GM12878 (cell line): ENCODE measurements around the gene RBX1. TPM values are rescaled to one million over a fixed set of nuclear protein-coding genes. Genes with fewer than 3 reads are reported as not detected.

Experiments used
- ATAC-seq: fragments of 200-7000 bp; cut with Tn5 transposase; 3 replicates; pipeline ENCODE4 v1.9.1; 2020; ENCODE audit warnings: mild to moderate bottlenecking, moderate library complexity
- BruUV-seq: library from RNA; stranded (reverse); fragments of 400-500 nt; replicated peaks from 2 replicates; lab custom pipeline; 2021; lab: Mats Ljungman, UMichigan
- CTCF ChIA-PET: fragments of 300-600 bp; sonication (Branson Sonifier 250); formaldehyde crosslinking; extraction: SDS; loops from one replicate; lab custom pipeline; 2021; ENCODE audit warnings: inconsistent platforms; lab: Yijun Ruan, JAX
- POLR2A ChIA-PET: fragments of 350-600 bp; formaldehyde crosslinking; extraction: SDS; loops from one replicate; lab custom pipeline; 2021; ENCODE audit warnings: inconsistent platforms; lab: Charles Lee
- RAD21 ChIA-PET: fragments of 300-600 bp; sonication (Branson Sonifier 250); formaldehyde crosslinking; loops from one replicate; lab custom pipeline; 2023; ENCODE audit warnings: antibody characterized with exemption; ENCODE audit not compliant: unreplicated experiment; lab: Charles Lee
- SMC1A ChIA-PET: fragments of 300-600 bp; sonication (Branson Sonifier 250); formaldehyde crosslinking; loops from one replicate; lab custom pipeline; 2023; ENCODE audit not compliant: unreplicated experiment, uncharacterized antibody; lab: Charles Lee
- DNase-seq: peaks from one replicate; pipeline ENCODE4 v3.0.0-alpha.2; 2011; ENCODE audit warnings: low read depth, low spot score
- FAIRE-seq: peaks from 3 replicates; lab custom pipeline; 2011; peaks lifted over from hg19 to GRCh38; lab: Jason Lieb, UNC
- H2AFZ ChIP-seq: 2 replicates; pipeline ENCODE4 v1.6.0; 2011; ENCODE audit warnings: low read depth, low read length, control low read depth; ENCODE audit not compliant: control insufficient read depth
- H3K27ac ChIP-seq: 2 replicates; pipeline ENCODE4 v1.5.1; 2011; ENCODE audit warnings: control low read depth; ENCODE audit not compliant: control insufficient read depth, insufficient read depth
- H3K27me3 ChIP-seq, 2 experiments: replicated peaks in 1 of 2; 2 replicates each; pipeline versions ENCODE4 v1.6.0 to v1.6.1; 2011; ENCODE audit warnings: low read length in 1 of 2; ENCODE audit not compliant: control insufficient read depth in 2 of 2, insufficient read depth in 2 of 2
- H3K36me3 ChIP-seq, 2 experiments: 2 replicates each; pipeline ENCODE4 v1.5.1; 2011; ENCODE audit warnings: low read length in 1 of 2; ENCODE audit not compliant: control insufficient read depth in 2 of 2, insufficient read depth in 2 of 2
- H3K4me1 ChIP-seq: 2 replicates; pipeline ENCODE4 v1.6.1; 2011; ENCODE audit warnings: mild to moderate bottlenecking, low read length, moderate library complexity, mixed read lengths; ENCODE audit not compliant: control insufficient read depth, insufficient read depth
- H3K4me2 ChIP-seq: 2 replicates; pipeline ENCODE4 v1.6.0; 2011; ENCODE audit warnings: control low read depth; ENCODE audit not compliant: control insufficient read depth, insufficient read depth
- H3K4me3 ChIP-seq: fragments of 200-600 bp; sonication (generic); 2 replicates; pipeline ENCODE4 v1.5.1; 2016
- H3K79me2 ChIP-seq: 2 replicates; pipeline ENCODE4 v1.6.0; 2011; ENCODE audit warnings: low read length; ENCODE audit not compliant: control insufficient read depth, insufficient read depth
- H3K9ac ChIP-seq: 2 replicates; pipeline ENCODE4 v1.8.0; 2011; ENCODE audit warnings: low read length, control low read depth, mixed read lengths; ENCODE audit not compliant: control insufficient read depth, insufficient read depth
- H3K9me3 ChIP-seq: replicated peaks from 3 replicates; pipeline ENCODE4 v1.5.1; 2011; ENCODE audit warnings: mild to moderate bottlenecking, low read length; ENCODE audit not compliant: control insufficient read depth, insufficient read depth
- H4K20me1 ChIP-seq: 2 replicates; pipeline ENCODE4 v1.6.0; 2011; ENCODE audit not compliant: control insufficient read depth, insufficient read depth
- CEBPB ChIP-seq, 2 experiments: fragments of 150-350 bp in 1 of 2; IDR thresholded peaks; 2 replicates each; pipeline ENCODE4 v1.6.1; 2012 to 2014; ENCODE audit warnings: low read depth in 2 of 2, low read length in 2 of 2, borderline replicate concordance in 1 of 2, inconsistent platforms in 1 of 2
- CHD1 ChIP-seq: IDR thresholded peaks from 2 replicates; pipeline ENCODE4 v1.6.1; 2012; ENCODE audit warnings: low read depth, low read length, improper control_type of control experiment
- HDGF ChIP-seq: fragments of 450-650 bp; IDR thresholded peaks from 2 replicates; pipeline ENCODE4 v1.6.1; 2016; ENCODE audit warnings: antibody characterized with exemption
- REST ChIP-seq: IDR thresholded peaks from 2 replicates; pipeline ENCODE4 v1.6.1; 2012; ENCODE audit warnings: mild to moderate bottlenecking, low read depth, low read length
- RFX5 ChIP-seq: IDR thresholded peaks from 2 replicates; pipeline ENCODE4 v1.6.1; 2011; ENCODE audit warnings: low read depth, low read length, improper control_type of control experiment
- ZBED1 ChIP-seq: IDR thresholded peaks from 2 replicates; pipeline ENCODE4 v1.6.1; 2016; ENCODE audit warnings: borderline replicate concordance
- WGBS: methylation state at CpG from one replicate; pipeline ENCODE4 v1.1.6; 2016; ENCODE audit warnings: low lambda C conversion rate; ENCODE audit not compliant: insufficient replicate concordance, insufficient coverage; ENCODE audit errors: missing lambda C conversion rate; 5-methylcytosine and 5-hydroxymethylcytosine counted together
- in situ Hi-C: fragments of 300-500 bp; cut with MboI; formaldehyde crosslinking; loops from 9 replicates; pipeline ENCODE4 v1.14.3; 2018; ENCODE audit warnings: mixed read lengths
- intact Hi-C: fragments of 100-400 bp; cut with micrococcal nuclease; formaldehyde crosslinking; loops from one replicate; pipeline ENCODE4 v1.14.2; 2022; ENCODE audit not compliant: unreplicated experiment
- polyA plus RNA-seq, 11 experiments: library from polyadenylated mRNA; depleted of rRNA in 4 of 11; unstranded in 6 of 11; stranded (reverse) in 5 of 11; fragments of >200 nt; fragmentation: Nextera tagmentation in 4 of 11; fragmentation: Illumina TruSeq in 1 of 11; extraction: Ambion mirVana in 4 of 11; extraction: Trizol in 1 of 11; gene quantifications; 1 replicate in 1 of 11; 2 replicates in 10 of 11; pipeline versions ENCODE4 v1.2.1 to v1.2.3, GENCODE V29; 2011 to 2016; ENCODE audit warnings: inconsistent platforms in 2 of 11, missing spikeins in 2 of 11, low read depth in 1 of 11
- total RNA-seq, 4 experiments: library from RNA; depleted of rRNA in 3 of 4; stranded (reverse); fragments of >200 nt in 3 of 4; fragmentation: Illumina TruSeq in 1 of 4; extraction: Trizol in 1 of 4; gene quantifications; 2 replicates each; pipeline versions ENCODE4 v1.2.1 to v1.2.3, GENCODE V29; 2013 to 2021
- TF ChIP-seq, protein P1 (sequence below): fragments of 450-650 bp; IDR thresholded peaks from 2 replicates; pipeline ENCODE4 v1.6.1; 2017; ENCODE audit warnings: mild to moderate bottlenecking

The RBX1 gene
- total and polyA plus RNA-seq, 10 of the 15 experiments (the other 5 are each of a cell fraction or from before 2014, with no cell fraction given), result 71.2 to 468 (median 184) TPM

- TSS peak; percentile 50 for BruUV-seq
- ChIA-PET CTCF (interaction anchor here (2.7 kb wide), 1 partner anchor 18 kb away, joined by 9 read pairs; no protein-coding TSS in a partner anchor), POLR2A (interaction anchor here (1.2 kb wide), 1 partner anchor 10 kb away, joined by 3 read pairs; no protein-coding TSS in a partner anchor), RAD21 (no interaction called here), SMC1A (no interaction called here)
- no peaks in the 10 kb centered on the region for H3K27me3 ChIP-seq
- H3K9ac ChIP-seq, result no peak overlapping the region
- no peaks in the 10 kb centered on the region for H4K20me1 ChIP-seq
- H3K4me2 ChIP-seq, result no peak overlapping the region
- H3K9me3 ChIP-seq, result no peaks in the 10 kb centered on the region
- intact Hi-C loops, result no loop called here
- no peaks in the 10 kb centered on the region for H3K79me2 ChIP-seq
- no peak for DNase-seq
- no peak overlapping the region for H3K27ac ChIP-seq
- H3K4me3 ChIP-seq, result no peak overlapping the region
- WGBS, result 100% methylated on average over 1 of the region's 1 CpG
- no peak for ATAC-seq
- no peak overlapping the region for H2AFZ ChIP-seq
- FAIRE-seq, result no peak
- TF ChIP-seq ZBED1 (no peak), CEBPB (IDR thresholded peaks at IDR 0.05; ENCODE audit: borderline replicate concordance in 1 of 2, low read depth in 2 of 2, low read length in 2 of 2) (no peak)
- peaks cover 0 to 4% of the 10 kb centered on the region in 2 experiments; a peak in 1 of 4 replicates for H3K36me3 ChIP-seq
- H3K4me1 ChIP-seq, result no peaks in the 10 kb centered on the region
- in situ Hi-C loops, result no loop called here
These were observed 47.1 kb upstream of the RBX1 start for GRCh38 chr22:40904101-40904500.

DNA sequence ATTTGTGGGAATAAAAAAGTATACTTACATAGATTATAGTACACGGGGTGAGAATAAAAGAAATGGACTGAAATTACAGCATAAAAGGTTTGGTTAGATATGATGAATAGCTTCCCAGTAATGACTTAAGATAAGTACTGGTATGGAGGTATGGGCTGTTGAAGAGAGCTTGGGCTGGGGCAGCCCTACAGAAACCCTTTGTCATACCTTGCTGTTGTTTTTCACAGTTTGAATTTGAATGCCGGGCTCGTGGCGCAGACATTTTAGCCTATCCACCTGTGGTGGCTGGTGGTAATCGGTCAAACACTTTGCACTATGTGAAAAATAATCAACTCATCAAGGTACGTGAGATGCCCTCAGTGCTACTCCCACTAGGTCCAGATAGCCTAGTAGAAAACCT, 42.3 kb upstream of the RBX1 start:
- ChIA-PET RAD21 (no interaction called here), SMC1A (interaction anchor here (1.3 to 2.8 kb wide), 3 partner anchors 10 to 14 kb away, joined by 5 to 10 read pairs (median 9); no protein-coding TSS in a partner anchor), POLR2A (interaction anchor here (0.5 kb wide), 1 partner anchor 128 kb away, joined by 5 read pairs; no protein-coding TSS in a partner anchor), CTCF (interaction anchor here (1.1 to 1.7 kb wide), 3 partner anchors 10 to 225 kb away, joined by 4 to 8 read pairs (median 7); no protein-coding TSS in a partner anchor)
- Histone ChIP-seq H3K36me3 (peaks cover 0 to 11% of the 10 kb centered on the region in 2 experiments; a peak in 2 of 4 replicates), H3K27ac (no peak overlapping the region), H4K20me1 (no peaks in the 10 kb centered on the region), H3K79me2 (no peaks in the 10 kb centered on the region), H2AFZ (no peak overlapping the region), H3K4me1 (no peaks in the 10 kb centered on the region), H3K9me3 (no peaks in the 10 kb centered on the region), H3K27me3 (no peaks in the 10 kb centered on the region), H3K4me3 (no peak overlapping the region), H3K4me2 (no peak overlapping the region), H3K9ac (no peak overlapping the region)
- DNase-seq, result no peak
- intact Hi-C loops, result no loop called here
- 97% methylated on average over 6 of the region's 6 CpGs for WGBS
- no peak for TF ChIP-seq REST
- no peak for TF ChIP-seq CHD1
- no peak for TF ChIP-seq HDGF
- TF ChIP-seq, protein P1, sequence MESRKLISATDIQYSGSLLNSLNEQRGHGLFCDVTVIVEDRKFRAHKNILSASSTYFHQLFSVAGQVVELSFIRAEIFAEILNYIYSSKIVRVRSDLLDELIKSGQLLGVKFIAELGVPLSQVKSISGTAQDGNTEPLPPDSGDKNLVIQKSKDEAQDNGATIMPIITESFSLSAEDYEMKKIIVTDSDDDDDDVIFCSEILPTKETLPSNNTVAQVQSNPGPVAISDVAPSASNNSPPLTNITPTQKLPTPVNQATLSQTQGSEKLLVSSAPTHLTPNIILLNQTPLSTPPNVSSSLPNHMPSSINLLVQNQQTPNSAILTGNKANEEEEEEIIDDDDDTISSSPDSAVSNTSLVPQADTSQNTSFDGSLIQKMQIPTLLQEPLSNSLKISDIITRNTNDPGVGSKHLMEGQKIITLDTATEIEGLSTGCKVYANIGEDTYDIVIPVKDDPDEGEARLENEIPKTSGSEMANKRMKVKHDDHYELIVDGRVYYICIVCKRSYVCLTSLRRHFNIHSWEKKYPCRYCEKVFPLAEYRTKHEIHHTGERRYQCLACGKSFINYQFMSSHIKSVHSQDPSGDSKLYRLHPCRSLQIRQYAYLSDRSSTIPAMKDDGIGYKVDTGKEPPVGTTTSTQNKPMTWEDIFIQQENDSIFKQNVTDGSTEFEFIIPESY, result no peak
- no peak for TF ChIP-seq CEBPB (IDR thresholded peaks at IDR 0.05; ENCODE audit: borderline replicate concordance in 1 of 2, low read depth in 2 of 2, low read length in 2 of 2)
- TF ChIP-seq RFX5, result no peak
- ATAC-seq, result no peak
- FAIRE-seq, result no peak
- BruUV-seq, result no TSS peak
- in situ Hi-C loops, result no loop called here
